ENCODE data around the gene NAT16. TPM values are rescaled to one million over a fixed set of nuclear protein-coding genes. Genes with fewer than 3 reads are reported as not detected.

NAT16 gene
- total RNA-seq, 6 experiments from 2014 or later, result not detected

DNA sequence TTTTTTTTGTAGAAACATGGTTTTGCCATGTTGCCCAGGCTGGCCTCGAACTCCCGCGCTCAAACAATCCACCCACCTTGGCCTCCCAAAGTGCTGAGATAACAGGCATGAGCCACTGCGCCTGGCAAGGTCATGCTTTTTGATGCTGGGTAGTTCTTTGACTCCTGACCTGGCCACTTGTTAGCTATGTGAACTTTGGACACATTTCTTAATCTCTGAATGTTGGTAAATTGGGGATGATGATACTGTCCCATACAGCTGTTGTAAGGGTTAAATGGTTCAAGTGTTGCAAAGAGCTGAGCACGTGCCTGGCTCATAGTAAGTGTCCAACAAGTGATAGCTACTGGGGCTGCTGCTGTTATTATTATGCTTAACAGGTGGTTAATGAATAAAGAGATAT lies 40.2 kb upstream of the NAT16 start:
- H3K4me3 Mint-ChIP-seq, result no peak overlapping the region
- H3K36me3 Mint-ChIP-seq (ENCODE audit: low read depth), result peaks cover 30% of the 10 kb centered on the region
- peaks cover 37% of the 10 kb centered on the region for H3K4me1 Mint-ChIP-seq (ENCODE audit: low read depth)
- no peak overlapping the region for H3K27ac Mint-ChIP-seq
- H3K27me3 Mint-ChIP-seq (ENCODE audit: insufficient read depth), result peaks cover 6% of the 10 kb centered on the region
- H3K9me3 Mint-ChIP-seq, result no peaks in the 10 kb centered on the region
- DNase-seq, result no peak
- TF ChIP-seq, protein P1, sequence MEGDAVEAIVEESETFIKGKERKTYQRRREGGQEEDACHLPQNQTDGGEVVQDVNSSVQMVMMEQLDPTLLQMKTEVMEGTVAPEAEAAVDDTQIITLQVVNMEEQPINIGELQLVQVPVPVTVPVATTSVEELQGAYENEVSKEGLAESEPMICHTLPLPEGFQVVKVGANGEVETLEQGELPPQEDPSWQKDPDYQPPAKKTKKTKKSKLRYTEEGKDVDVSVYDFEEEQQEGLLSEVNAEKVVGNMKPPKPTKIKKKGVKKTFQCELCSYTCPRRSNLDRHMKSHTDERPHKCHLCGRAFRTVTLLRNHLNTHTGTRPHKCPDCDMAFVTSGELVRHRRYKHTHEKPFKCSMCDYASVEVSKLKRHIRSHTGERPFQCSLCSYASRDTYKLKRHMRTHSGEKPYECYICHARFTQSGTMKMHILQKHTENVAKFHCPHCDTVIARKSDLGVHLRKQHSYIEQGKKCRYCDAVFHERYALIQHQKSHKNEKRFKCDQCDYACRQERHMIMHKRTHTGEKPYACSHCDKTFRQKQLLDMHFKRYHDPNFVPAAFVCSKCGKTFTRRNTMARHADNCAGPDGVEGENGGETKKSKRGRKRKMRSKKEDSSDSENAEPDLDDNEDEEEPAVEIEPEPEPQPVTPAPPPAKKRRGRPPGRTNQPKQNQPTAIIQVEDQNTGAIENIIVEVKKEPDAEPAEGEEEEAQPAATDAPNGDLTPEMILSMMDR (IDR thresholded peaks at IDR 0.05), result no peak

DNA sequence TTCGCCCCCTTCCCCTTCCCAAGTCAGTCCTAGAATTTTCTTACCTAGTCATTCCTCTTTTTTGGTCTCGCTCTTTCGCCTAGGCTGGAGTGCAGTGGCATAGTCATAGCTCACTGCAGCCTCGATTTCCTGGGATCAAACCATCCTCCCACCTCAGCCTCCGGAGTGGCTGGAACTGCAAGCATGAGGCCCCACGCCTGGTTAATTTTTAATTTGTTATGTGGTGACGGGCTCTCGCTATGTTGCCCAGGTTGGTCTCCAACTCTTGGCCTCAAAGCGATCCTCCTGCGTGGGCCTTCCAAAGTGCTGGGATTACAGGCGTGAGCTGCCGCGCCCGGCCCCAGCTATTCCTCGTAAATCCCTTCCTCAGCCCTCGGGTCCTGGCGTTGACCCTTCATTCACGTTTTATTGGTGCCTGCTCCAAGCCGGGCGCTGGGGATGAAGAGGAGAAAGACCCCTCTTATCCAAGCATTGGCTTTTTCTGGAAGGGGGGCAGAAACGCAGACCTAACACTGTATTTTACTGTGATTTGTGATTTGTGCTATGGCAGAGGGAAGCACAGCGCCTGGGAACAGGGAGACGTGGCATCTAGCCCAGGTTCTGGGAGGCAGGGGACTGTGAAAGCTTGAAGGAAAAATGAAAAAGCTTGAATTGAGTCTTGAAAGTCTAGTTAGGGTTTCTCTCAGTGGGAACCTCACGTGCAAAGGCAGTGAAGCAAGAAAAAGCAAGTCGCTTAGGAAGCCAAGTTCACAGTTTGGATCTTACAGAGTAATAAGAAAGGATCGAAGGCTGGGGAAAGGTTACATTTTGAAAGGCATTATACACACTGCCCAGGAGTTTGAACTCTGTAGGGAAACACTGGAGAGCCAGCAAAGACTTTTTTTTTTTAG lies 38.4 kb upstream of the NAT16 start:
- peaks cover 41% of the 10 kb centered on the region for H3K4me1 Mint-ChIP-seq (ENCODE audit: low read depth)
- TF ChIP-seq, protein P1 (IDR thresholded peaks at IDR 0.05), result no peak

DNA sequence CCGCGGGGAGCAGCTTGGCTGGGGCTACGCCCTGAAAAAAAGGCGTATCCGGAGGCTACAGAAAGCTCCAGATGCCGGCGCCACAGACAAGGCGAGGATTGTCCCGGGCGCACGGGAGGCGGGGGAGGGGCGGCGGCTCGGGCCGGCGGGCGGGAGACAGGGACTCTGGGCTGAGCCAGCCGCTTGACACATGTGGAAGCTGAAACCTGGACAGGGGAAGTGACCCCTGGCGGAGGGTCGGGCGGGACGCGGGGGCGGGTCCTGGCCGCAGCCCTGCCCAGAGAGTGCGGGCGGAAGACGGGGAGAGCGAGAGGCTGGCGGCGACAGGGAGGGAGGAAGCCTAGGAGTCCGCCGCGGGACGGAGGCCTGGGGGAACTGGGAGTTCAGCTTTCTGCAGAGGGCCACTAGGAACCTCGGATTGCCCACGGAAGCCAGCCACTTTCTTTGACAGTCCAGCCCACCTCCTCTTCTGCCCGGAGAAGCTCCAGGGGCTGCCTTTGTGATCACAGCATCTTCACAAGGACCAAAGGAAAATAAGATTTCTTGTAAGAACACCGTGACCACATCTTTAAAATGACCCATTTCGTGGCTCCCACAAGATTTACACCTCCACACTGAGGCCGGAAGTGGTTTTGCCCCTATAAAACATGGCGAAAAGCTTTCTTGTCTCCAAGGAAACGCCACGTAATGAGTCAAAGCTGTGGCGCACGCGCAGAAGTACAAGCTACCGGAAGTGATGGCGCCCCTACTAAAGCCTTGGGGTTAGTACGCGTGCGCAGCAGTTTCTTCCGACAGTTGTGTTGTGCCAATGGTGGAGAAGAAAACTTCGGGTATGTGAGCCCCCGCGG lies 37.5 kb upstream of the NAT16 start, which contains the start of the genes PLOD3 and ZNHIT1:
Gene PLOD3 (minus strand): TSS at position 194 of the 848 bp plus-strand sequence. CDS start 307 bp downstream, outside the sequence.
Gene ZNHIT1 (plus strand): TSS at position 778 of the 848 bp plus-strand sequence. CDS start 31 bp downstream, at position 809.
- H3K9me3 Mint-ChIP-seq, result no peaks in the 10 kb centered on the region
- peaks cover 15% of the 10 kb centered on the region for H3K36me3 Mint-ChIP-seq (ENCODE audit: low read depth)
- H3K27ac Mint-ChIP-seq, result peak within 1 kb of the TSS; percentile 95
- TF ChIP-seq, protein P1 (IDR thresholded peaks at IDR 0.05), result peak; percentile 57
- peak within 1 kb of the TSS; percentile 98 for H3K4me3 Mint-ChIP-seq
- peaks cover 41% of the 10 kb centered on the region for H3K4me1 Mint-ChIP-seq (ENCODE audit: low read depth)
- H3K27me3 Mint-ChIP-seq (ENCODE audit: insufficient read depth), result peaks cover 4% of the 10 kb centered on the region; the same call in 1 of the 2 replicates
- DNase-seq, result peak; percentile 97

More for the DNA sequence above, 38.4 kb upstream of the NAT16 start:
- Mint-ChIP-seq H3K36me3 (ENCODE audit: low read depth) (peaks cover 15% of the 10 kb centered on the region), H3K4me3 (peak overlapping the region; percentile 98), H3K27me3 (ENCODE audit: insufficient read depth) (peaks cover 6% of the 10 kb centered on the region), H3K9me3 (no peaks in the 10 kb centered on the region), H3K27ac (peak overlapping the region; percentile 95)
- no peak for DNase-seq

DNA sequence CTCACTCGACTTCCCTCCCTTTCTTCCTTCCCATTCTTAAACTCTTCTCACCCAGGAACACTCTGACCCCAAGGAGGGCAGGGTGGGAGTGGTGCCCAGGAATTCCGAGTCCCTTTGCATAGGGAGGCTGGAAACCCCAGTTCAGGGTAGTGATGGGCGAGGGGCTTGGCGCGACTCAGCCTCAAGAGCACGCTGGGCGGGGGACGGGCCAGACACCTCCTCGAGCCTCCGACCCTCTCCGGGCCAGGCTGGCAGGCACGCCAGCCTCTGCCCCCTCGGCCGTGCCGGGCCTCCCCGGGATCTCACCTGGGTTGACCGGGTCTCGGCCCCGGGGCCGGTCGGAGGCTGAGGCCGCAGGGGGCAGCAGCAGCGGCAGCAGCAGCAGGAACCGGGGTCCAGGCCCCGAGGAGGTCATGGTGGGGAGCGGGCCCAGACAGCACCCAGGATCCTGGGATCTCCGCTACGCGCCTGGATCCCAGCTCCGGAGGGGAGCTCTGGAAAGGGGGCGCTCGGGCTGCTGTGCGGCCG lies 36.8 kb upstream of the NAT16 start:
- Mint-ChIP-seq H3K27me3 (ENCODE audit: insufficient read depth) (peaks cover 4% of the 10 kb centered on the region; the same call in 1 of the 2 replicates), H3K27ac (peak overlapping the region; percentile 95), H3K9me3 (no peaks in the 10 kb centered on the region), H3K36me3 (ENCODE audit: low read depth) (peaks cover 10% of the 10 kb centered on the region), H3K4me1 (ENCODE audit: low read depth) (peaks cover 41% of the 10 kb centered on the region), H3K4me3 (peak overlapping the region; percentile 98)
- DNase-seq, result no peak
- TF ChIP-seq, protein P1 (IDR thresholded peaks at IDR 0.05), result no peak

Measured in HFFc6 (cell line).